PC-3 (cell line): ENCODE results near the gene IPO4.

Experiments
- EZH2 ChIP-seq: fragments of 300-600 bp; sonication (generic); IDR thresholded peaks from one replicate; pipeline ENCODE4 v1.6.1; 2017; ENCODE audit warnings: antibody characterized with exemption, mild to moderate bottlenecking, low read length; ENCODE audit not compliant: unreplicated experiment
- TF ChIP-seq, protein P1 (sequence below): fragments of 300-600 bp; sonication (generic); conservative IDR thresholded peaks from 2 replicates; pipeline ENCODE4 v1.5.1; 2017; ENCODE audit warnings: antibody characterized with exemption, low read depth, mild to moderate bottlenecking, low read length

DNA sequence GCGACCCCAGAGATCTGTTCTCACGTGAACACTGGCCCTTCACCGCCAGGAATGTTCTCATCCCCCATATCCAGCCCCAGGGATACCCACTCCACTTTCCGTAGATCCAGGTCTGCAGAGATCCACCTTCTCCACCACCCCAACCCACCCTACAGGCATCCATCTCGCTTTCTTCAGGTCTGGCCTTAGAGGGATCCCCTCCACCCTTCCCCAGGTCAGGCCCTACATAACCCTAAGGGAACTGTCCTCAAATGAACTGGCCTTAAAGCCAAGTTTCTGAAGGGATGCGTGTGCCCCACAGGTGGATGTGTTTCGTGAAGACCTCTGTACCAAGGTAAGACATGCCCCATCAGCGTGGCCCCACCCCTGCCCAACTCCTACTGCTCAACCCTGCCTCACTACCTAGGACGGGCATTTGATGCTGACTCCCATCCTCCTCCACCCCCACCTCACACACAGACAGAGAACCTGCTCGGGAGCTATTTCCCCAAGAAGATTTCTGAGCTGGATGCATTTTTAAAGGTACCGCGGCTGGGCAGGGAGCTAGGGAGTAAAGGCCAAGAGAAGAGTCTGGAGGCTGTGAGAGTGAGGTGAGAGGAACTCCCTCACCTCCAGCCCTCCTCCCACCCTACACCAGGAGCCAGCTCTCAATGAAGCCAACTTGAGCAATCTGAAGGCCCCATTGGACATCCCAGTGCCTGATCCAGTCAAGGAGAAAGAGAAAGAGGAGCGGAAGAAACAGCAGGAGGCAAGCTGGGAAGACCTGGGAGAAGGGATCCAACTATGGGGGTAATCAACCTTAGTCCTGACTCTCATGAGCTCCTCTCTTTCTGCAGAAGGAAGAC lies 51.7 kb downstream of the IPO4 start:
- TF ChIP-seq, protein P1, sequence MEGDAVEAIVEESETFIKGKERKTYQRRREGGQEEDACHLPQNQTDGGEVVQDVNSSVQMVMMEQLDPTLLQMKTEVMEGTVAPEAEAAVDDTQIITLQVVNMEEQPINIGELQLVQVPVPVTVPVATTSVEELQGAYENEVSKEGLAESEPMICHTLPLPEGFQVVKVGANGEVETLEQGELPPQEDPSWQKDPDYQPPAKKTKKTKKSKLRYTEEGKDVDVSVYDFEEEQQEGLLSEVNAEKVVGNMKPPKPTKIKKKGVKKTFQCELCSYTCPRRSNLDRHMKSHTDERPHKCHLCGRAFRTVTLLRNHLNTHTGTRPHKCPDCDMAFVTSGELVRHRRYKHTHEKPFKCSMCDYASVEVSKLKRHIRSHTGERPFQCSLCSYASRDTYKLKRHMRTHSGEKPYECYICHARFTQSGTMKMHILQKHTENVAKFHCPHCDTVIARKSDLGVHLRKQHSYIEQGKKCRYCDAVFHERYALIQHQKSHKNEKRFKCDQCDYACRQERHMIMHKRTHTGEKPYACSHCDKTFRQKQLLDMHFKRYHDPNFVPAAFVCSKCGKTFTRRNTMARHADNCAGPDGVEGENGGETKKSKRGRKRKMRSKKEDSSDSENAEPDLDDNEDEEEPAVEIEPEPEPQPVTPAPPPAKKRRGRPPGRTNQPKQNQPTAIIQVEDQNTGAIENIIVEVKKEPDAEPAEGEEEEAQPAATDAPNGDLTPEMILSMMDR: no peak
- TF ChIP-seq EZH2: no peak
